ENCODE data around the gene UTRN. TPM values are rescaled to one million over a fixed set of nuclear protein-coding genes. Genes with fewer than 3 reads are reported as not detected.

UTRN gene
- total RNA-seq, 1 donor: 318 TPM

GRCh38 chr6:144315226-144315980 lies 30.3 kb downstream of the UTRN start:
- no peaks in the 10 kb centered on the region for H3K27me3 ChIP-seq (ENCODE audit: insufficient read depth, low read length)
- H3K4me1 ChIP-seq (ENCODE audit: insufficient read depth, low read length): peaks cover 21% of the 10 kb centered on the region
- no peaks in the 10 kb centered on the region for H3K9me3 ChIP-seq (ENCODE audit: low read depth, low read length)
- no peak overlapping the region for H3K4me3 ChIP-seq (ENCODE audit: low read length)

DNA sequence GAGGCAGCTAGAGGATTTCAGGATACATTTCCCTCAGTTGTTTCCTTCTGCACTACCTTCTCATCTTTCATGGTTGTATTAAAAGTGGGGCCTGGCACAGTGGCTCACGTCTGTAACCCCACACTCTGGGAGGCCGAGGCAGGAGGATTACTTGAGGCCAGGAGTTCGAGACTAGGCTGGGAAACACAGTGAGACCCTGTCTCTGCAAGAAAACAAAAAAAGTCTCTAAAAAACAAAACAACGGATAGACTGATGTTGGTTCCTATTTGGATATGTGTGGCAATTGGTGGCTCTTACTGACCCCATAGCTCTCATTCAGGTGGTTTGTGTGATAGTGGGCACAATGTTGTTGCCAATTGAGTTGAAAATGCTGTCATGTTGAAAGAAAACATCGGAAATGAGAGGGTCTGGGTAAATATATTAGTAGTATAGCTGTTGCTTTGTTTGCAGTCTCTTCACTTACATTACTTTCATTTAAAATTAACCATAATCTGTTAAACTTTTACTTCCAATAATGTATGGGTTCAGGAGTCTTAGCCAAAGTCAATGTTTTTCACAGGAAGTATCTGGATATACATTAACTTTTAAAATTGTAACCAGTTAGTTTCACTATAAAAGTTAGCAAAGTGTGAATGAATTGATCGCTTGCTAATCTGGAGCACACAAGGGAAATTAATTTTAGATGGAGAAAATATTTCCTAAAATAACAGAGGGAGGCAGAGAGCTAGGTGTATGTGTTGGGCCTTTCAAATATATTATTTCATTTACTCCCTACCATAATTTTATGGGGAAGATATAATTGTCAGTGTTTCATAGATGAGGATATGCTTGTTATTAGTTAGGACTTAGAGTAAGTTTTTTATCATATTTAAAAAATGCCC lies 31.1 kb downstream of the UTRN start:
- Histone ChIP-seq H3K27me3 (ENCODE audit: insufficient read depth, low read length) (no peaks in the 10 kb centered on the region), H3K9me3 (ENCODE audit: low read depth, low read length) (no peaks in the 10 kb centered on the region), H3K4me3 (ENCODE audit: low read length) (no peak overlapping the region), H3K4me1 (ENCODE audit: insufficient read depth, low read length) (peaks cover 14% of the 10 kb centered on the region)

GRCh38 chr6:144316862-144317195 lies 31.7 kb downstream of the UTRN start:
- H3K4me1 ChIP-seq (ENCODE audit: insufficient read depth, low read length): peaks cover 10% of the 10 kb centered on the region

DNA sequence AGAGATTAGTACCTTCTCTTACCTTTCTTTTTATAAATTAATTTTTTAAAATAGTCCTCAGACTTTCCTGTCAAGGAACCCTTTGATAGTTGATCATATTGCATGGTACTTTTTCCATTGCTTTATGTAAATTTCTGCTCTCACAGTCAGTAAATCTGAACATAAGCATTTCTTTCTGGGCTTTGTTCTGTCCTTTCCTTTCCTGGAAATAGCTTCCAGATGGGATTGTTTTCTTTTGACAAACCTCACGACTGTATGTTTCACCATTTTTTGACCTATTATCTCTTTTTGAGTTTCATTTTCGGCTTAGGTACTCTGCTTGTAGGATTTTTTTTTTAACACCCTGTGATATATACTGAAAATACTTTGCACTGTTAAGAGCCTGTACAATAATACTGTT lies 32.6 kb downstream of the UTRN start:
- Histone ChIP-seq H3K4me1 (ENCODE audit: insufficient read depth, low read length) (peaks cover 10% of the 10 kb centered on the region), H3K27me3 (ENCODE audit: insufficient read depth, low read length) (no peaks in the 10 kb centered on the region), H3K4me3 (ENCODE audit: low read length) (no peak overlapping the region), H3K9me3 (ENCODE audit: low read depth, low read length) (no peaks in the 10 kb centered on the region)

More at GRCh38 chr6:144316862-144317195, 31.7 kb downstream of the UTRN start:
- no peaks in the 10 kb centered on the region for H3K27me3 ChIP-seq (ENCODE audit: insufficient read depth, low read length)
- H3K4me3 ChIP-seq (ENCODE audit: low read length): no peak overlapping the region
- no peaks in the 10 kb centered on the region for H3K9me3 ChIP-seq (ENCODE audit: low read depth, low read length)

DNA sequence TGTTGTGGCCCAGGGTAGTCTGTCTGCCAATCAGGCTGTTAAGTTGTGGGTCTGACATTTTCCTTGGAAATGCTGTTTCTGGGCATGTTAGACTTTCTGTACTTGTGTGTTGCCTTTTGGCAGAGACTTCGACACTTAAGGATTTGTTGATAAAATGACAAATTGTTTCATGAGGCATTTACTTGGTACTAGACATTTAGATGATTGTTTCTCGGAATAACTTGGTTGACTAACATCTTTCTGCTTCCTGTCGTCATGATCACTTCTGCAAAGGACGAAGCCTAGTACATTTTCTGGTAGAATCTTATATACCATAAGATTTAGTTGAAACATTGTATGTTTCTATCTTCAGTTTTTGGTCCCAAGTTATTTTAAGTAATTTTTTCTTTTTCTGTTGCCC lies 34.1 kb downstream of the UTRN start:
- Histone ChIP-seq H3K4me3 (ENCODE audit: low read length) (no peak overlapping the region), H3K27me3 (ENCODE audit: insufficient read depth, low read length) (no peaks in the 10 kb centered on the region), H3K9me3 (ENCODE audit: low read depth, low read length) (no peaks in the 10 kb centered on the region), H3K4me1 (ENCODE audit: insufficient read depth, low read length) (peaks cover 10% of the 10 kb centered on the region)

DNA sequence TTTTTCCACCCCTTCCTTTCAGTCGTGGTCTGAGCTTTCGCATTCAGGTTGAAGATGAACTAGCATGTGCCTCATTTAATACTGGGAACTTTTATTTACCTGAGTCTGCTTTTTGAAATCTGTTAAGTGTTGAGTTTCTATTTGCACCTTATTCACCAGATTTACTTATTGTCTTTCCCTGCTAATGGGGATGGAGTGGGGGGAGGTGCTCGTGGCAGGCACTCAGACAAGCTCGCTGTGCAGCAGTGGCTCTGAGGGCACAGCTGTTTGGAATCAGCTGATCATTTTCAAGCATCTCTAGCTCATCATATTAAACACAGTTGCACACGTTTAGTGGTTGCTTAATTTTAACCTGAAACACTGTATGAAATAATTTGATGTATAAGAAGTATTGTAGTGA lies 35.6 kb downstream of the UTRN start:
- Histone ChIP-seq H3K27me3 (ENCODE audit: insufficient read depth, low read length) (no peaks in the 10 kb centered on the region), H3K4me1 (ENCODE audit: insufficient read depth, low read length) (peaks cover 17% of the 10 kb centered on the region), H3K9me3 (ENCODE audit: low read depth, low read length) (no peaks in the 10 kb centered on the region), H3K4me3 (ENCODE audit: low read length) (no peak overlapping the region)

- Histone ChIP-seq H3K4me3 (ENCODE audit: low read length) (no peak overlapping the region), H3K4me1 (ENCODE audit: insufficient read depth, low read length) (peaks cover 17% of the 10 kb centered on the region), H3K9me3 (ENCODE audit: low read depth, low read length) (no peaks in the 10 kb centered on the region), H3K27me3 (ENCODE audit: insufficient read depth, low read length) (no peaks in the 10 kb centered on the region)
Measured at GRCh38 chr6:144321839-144322591, 36.9 kb downstream of the UTRN start.

- Histone ChIP-seq H3K4me3 (ENCODE audit: low read length) (no peak overlapping the region), H3K9me3 (ENCODE audit: low read depth, low read length) (no peaks in the 10 kb centered on the region), H3K27me3 (ENCODE audit: insufficient read depth, low read length) (no peaks in the 10 kb centered on the region), H3K4me1 (ENCODE audit: insufficient read depth, low read length) (peaks cover 7% of the 10 kb centered on the region)
Measured at GRCh38 chr6:144325232-144325631, 40.1 kb downstream of the UTRN start.

GRCh38 chr6:144326393-144326792 lies 41.3 kb downstream of the UTRN start:
- H3K27me3 ChIP-seq (ENCODE audit: insufficient read depth, low read length): no peaks in the 10 kb centered on the region
- no peak overlapping the region for H3K4me3 ChIP-seq (ENCODE audit: low read length)
- H3K9me3 ChIP-seq (ENCODE audit: low read depth, low read length): no peaks in the 10 kb centered on the region
- H3K4me1 ChIP-seq (ENCODE audit: insufficient read depth, low read length): peaks cover 7% of the 10 kb centered on the region

GRCh38 chr6:144327081-144327480 lies 41.9 kb downstream of the UTRN start:
- Histone ChIP-seq H3K4me3 (ENCODE audit: low read length) (no peak overlapping the region), H3K27me3 (ENCODE audit: insufficient read depth, low read length) (no peaks in the 10 kb centered on the region), H3K9me3 (ENCODE audit: low read depth, low read length) (no peaks in the 10 kb centered on the region), H3K4me1 (ENCODE audit: insufficient read depth, low read length) (peaks cover 7% of the 10 kb centered on the region)

DNA sequence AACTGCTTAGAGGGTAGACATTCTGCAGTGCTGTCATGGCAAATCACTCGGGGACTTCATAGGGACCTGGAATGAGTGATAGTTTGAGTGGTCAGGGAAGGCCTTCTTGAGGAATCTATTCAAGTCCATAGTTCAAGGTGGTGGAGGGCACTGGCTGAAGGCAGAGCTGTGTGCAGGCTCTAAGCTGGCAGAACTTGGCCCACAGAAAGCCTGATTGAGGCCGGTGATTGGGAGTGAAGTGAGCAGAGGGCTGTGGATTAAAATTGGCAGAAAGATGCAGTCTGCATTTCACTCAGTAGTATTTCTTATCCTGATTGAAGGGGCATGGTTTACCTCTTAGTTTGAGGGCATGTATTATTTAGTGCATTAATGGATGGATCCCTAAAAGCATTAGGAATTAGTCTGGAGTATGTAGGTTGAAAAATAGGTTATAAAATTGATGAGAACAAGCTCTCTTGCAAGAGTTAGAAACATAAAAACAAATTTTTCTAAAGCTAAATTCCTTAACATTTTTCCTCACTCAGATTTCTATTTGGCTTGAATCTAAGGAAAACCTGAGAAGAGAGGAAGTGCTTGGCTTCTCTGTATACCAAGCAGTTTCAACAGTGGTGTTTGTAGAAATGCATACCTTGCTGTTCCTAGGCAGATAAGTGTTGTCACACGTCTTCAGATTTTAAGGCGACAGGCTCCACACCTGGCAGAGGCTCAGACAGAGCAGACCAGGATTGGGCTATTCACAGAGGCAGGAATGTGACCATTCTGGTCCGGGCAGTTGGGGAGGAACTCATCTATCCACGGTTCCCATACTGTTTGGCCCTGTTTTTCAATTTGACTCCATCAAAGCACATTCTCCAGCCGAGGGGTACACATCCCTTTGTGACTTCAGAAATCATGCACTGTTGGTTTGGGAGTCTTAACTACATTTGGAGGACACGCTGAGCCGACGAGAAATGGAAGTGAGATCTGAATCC lies 45.2 kb downstream of the UTRN start:
- no peak overlapping the region for H3K4me3 ChIP-seq (ENCODE audit: low read length)
- H3K9me3 ChIP-seq (ENCODE audit: low read depth, low read length): no peaks in the 10 kb centered on the region
- H3K4me1 ChIP-seq (ENCODE audit: insufficient read depth, low read length): peaks cover 11% of the 10 kb centered on the region
- no peaks in the 10 kb centered on the region for H3K27me3 ChIP-seq (ENCODE audit: insufficient read depth, low read length)

GRCh38 chr6:144331491-144331969 lies 46.4 kb downstream of the UTRN start:
- no peaks in the 10 kb centered on the region for H3K27me3 ChIP-seq (ENCODE audit: insufficient read depth, low read length)
- no peak overlapping the region for H3K4me3 ChIP-seq (ENCODE audit: low read length)
- no peaks in the 10 kb centered on the region for H3K9me3 ChIP-seq (ENCODE audit: low read depth, low read length)
- H3K4me1 ChIP-seq (ENCODE audit: insufficient read depth, low read length): peaks cover 24% of the 10 kb centered on the region

DNA sequence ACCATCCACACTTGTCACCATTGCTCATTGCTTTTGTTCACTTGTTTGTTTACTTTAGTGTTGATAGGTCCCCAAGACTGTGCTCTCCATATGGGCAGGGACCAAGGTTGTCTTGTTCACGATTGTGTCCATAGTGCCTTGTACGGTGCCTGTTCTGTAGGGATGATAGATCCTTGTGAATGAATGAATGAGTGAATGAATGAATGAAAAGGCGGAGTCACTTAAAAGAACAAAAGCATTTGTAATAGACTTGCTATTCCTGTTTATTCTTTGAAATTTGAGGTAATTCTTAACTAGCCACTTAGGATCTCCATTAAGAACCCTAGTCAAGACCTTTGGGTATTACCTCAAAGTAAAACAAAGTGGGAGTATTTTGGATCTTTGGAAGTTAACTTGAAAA lies 47.0 kb downstream of the UTRN start:
- Histone ChIP-seq H3K4me1 (ENCODE audit: insufficient read depth, low read length) (peaks cover 30% of the 10 kb centered on the region), H3K27me3 (ENCODE audit: insufficient read depth, low read length) (no peaks in the 10 kb centered on the region), H3K4me3 (ENCODE audit: low read length) (no peak overlapping the region), H3K9me3 (ENCODE audit: low read depth, low read length) (no peaks in the 10 kb centered on the region)

- Histone ChIP-seq H3K27me3 (ENCODE audit: insufficient read depth, low read length) (no peaks in the 10 kb centered on the region), H3K9me3 (ENCODE audit: low read depth, low read length) (no peaks in the 10 kb centered on the region), H3K4me3 (ENCODE audit: low read length) (peak overlapping the region; percentile 25), H3K4me1 (ENCODE audit: insufficient read depth, low read length) (peaks cover 43% of the 10 kb centered on the region)
Measured at GRCh38 chr6:144334150-144334708, 49.1 kb downstream of the UTRN start.
